SKM-1 (cell line): ENCODE measurements around the gene NAA80.
"Not testable (repeated sequence)": the region's sequence is repeated elsewhere in the genome, so short reads cannot be mapped to it uniquely, and the experiment has no call there.

Source experiments
- DNase-seq: peaks from one replicate; lab custom pipeline; 2025; ENCODE audit not compliant: unreplicated experiment; lab: John Stamatoyannopoulos, UW

Gene NAA80

GRCh38 chr3:50271314-50271936 lies 27.8 kb downstream of the NAA80 start:
- no peak for DNase-seq

- no peak for DNase-seq
Measured at GRCh38 chr3:50270422-50271224, 28.6 kb downstream of the NAA80 start.

GRCh38 chr3:50269977-50270413 lies 29.2 kb downstream of the NAA80 start:
- no peak for DNase-seq

- no peak for DNase-seq
Measured at GRCh38 chr3:50269460-50269859, 29.7 kb downstream of the NAA80 start.

GRCh38 chr3:50268703-50269451 lies 30.3 kb downstream of the NAA80 start, which contains the start of gene SEMA3B:
Gene SEMA3B, plus strand, starts transcription at chr3:50269147. Its CDS starts 94 bp downstream, at chr3:50269241.
- DNase-seq, result no peak

GRCh38 chr3:50268276-50268675 lies 30.9 kb downstream of the NAA80 start:
- DNase-seq, result no peak

GRCh38 chr3:50267280-50267913 lies 31.8 kb downstream of the NAA80 start:
- no peak for DNase-seq

- no peak for DNase-seq
Measured at GRCh38 chr3:50266836-50267235, 32.4 kb downstream of the NAA80 start.

GRCh38 chr3:50266017-50266416 lies 33.2 kb downstream of the NAA80 start:
- DNase-seq, result no peak

GRCh38 chr3:50265571-50265970 lies 33.6 kb downstream of the NAA80 start:
- no peak for DNase-seq

- DNase-seq, result no peak
Measured at GRCh38 chr3:50264964-50265485, 34.2 kb downstream of the NAA80 start.

GRCh38 chr3:50264383-50264963 lies 34.7 kb downstream of the NAA80 start:
- DNase-seq, result no peak

GRCh38 chr3:50263478-50264382 lies 35.5 kb downstream of the NAA80 start:
- no peak for DNase-seq

- no peak for DNase-seq
Measured at GRCh38 chr3:50262778-50263177, 36.4 kb downstream of the NAA80 start.

- DNase-seq, result not testable (repeated sequence)
Measured at GRCh38 chr3:50262200-50262599, 37.0 kb downstream of the NAA80 start.

- DNase-seq, result no peak
Measured at GRCh38 chr3:50261505-50261904, 37.7 kb downstream of the NAA80 start.

- no peak for DNase-seq
Measured at GRCh38 chr3:50260942-50261441, 38.2 kb downstream of the NAA80 start.

GRCh38 chr3:50260027-50260941 lies 38.9 kb downstream of the NAA80 start:
- DNase-seq, result peak; percentile 80
